Measurements from ENCODE around the gene COPG2.
"Not testable (repeated sequence)": the region's sequence is repeated elsewhere in the genome, so short reads cannot be mapped to it uniquely, and the experiment has no call there.

COPG2 gene

GRCh38 chr7:130606161-130606560 lies 62.4 kb downstream of the COPG2 start:
- no peak overlapping the region for H3K9ac ChIP-seq (ENCODE audit: insufficient read length, low read depth)
- no peaks in the 10 kb centered on the region for H3K4me1 ChIP-seq (ENCODE audit: insufficient read depth, insufficient read length)
- H3K4me3 ChIP-seq (ENCODE audit: insufficient read length, low read depth): no peak overlapping the region
- no peak for DNase-seq (ENCODE audit: low read depth, low spot score)
- H3K27me3 ChIP-seq (ENCODE audit: insufficient read depth, insufficient read length): no peaks in the 10 kb centered on the region
- H3K9me3 ChIP-seq (ENCODE audit: insufficient read depth, low read length): no peaks in the 10 kb centered on the region
- TF ChIP-seq ZNF274 (IDR thresholded peaks at IDR 0.05; ENCODE audit: low read depth, low read length) (no peak), YY1 (IDR thresholded peaks at IDR 0.05; ENCODE audit: insufficient read depth, insufficient read length) (no peak), SUZ12 (IDR thresholded peaks at IDR 0.05; ENCODE audit: extremely low read depth, insufficient read depth, insufficient read length) (no peak)
- peaks cover 27% of the 10 kb centered on the region for H3K36me3 ChIP-seq (ENCODE audit: insufficient read depth, insufficient read length, low read length)

- no peaks in the 10 kb centered on the region for H3K27me3 ChIP-seq (ENCODE audit: insufficient read depth, insufficient read length)
- no peak overlapping the region for H3K4me3 ChIP-seq (ENCODE audit: insufficient read length, low read depth)
- H3K9me3 ChIP-seq (ENCODE audit: insufficient read depth, low read length): no peaks in the 10 kb centered on the region
- H3K36me3 ChIP-seq (ENCODE audit: insufficient read depth, insufficient read length, low read length): no peaks in the 10 kb centered on the region
- no peaks in the 10 kb centered on the region for H3K4me1 ChIP-seq (ENCODE audit: insufficient read depth, insufficient read length)
- DNase-seq (ENCODE audit: low read depth, low spot score): no peak
- TF ChIP-seq ZNF274 (IDR thresholded peaks at IDR 0.05; ENCODE audit: low read depth, low read length) (no peak), YY1 (IDR thresholded peaks at IDR 0.05; ENCODE audit: insufficient read depth, insufficient read length) (no peak), SUZ12 (IDR thresholded peaks at IDR 0.05; ENCODE audit: extremely low read depth, insufficient read depth, insufficient read length) (no peak)
- no peak overlapping the region for H3K9ac ChIP-seq (ENCODE audit: insufficient read length, low read depth)
Observed at GRCh38 chr7:130598056-130598455, 70.5 kb downstream of the COPG2 start.

- DNase-seq (ENCODE audit: low read depth, low spot score): no peak
- no peaks in the 10 kb centered on the region for H3K9me3 ChIP-seq (ENCODE audit: insufficient read depth, low read length)
- TF ChIP-seq YY1 (IDR thresholded peaks at IDR 0.05; ENCODE audit: insufficient read depth, insufficient read length) (no peak), SUZ12 (IDR thresholded peaks at IDR 0.05; ENCODE audit: extremely low read depth, insufficient read depth, insufficient read length) (no peak), ZNF274 (IDR thresholded peaks at IDR 0.05; ENCODE audit: low read depth, low read length) (no peak)
- H3K9ac ChIP-seq (ENCODE audit: insufficient read length, low read depth): no peak overlapping the region
- no peaks in the 10 kb centered on the region for H3K36me3 ChIP-seq (ENCODE audit: insufficient read depth, insufficient read length, low read length)
- no peaks in the 10 kb centered on the region for H3K4me1 ChIP-seq (ENCODE audit: insufficient read depth, insufficient read length)
- H3K27me3 ChIP-seq (ENCODE audit: insufficient read depth, insufficient read length): no peaks in the 10 kb centered on the region
- H3K4me3 ChIP-seq (ENCODE audit: insufficient read length, low read depth): no peak overlapping the region
Observed at GRCh38 chr7:130595986-130596385, 72.6 kb downstream of the COPG2 start.

GRCh38 chr7:130593033-130593432 lies 75.5 kb downstream of the COPG2 start:
- DNase-seq (ENCODE audit: low read depth, low spot score): no peak
- TF ChIP-seq ZNF274 (IDR thresholded peaks at IDR 0.05; ENCODE audit: low read depth, low read length) (no peak), YY1 (IDR thresholded peaks at IDR 0.05; ENCODE audit: insufficient read depth, insufficient read length) (no peak), SUZ12 (IDR thresholded peaks at IDR 0.05; ENCODE audit: extremely low read depth, insufficient read depth, insufficient read length) (no peak)
- no peak overlapping the region for H3K9ac ChIP-seq (ENCODE audit: insufficient read length, low read depth)

GRCh38 chr7:130591464-130591863 lies 77.1 kb downstream of the COPG2 start:
- H3K9me3 ChIP-seq (ENCODE audit: insufficient read depth, low read length); H3K36me3 ChIP-seq (ENCODE audit: insufficient read depth, insufficient read length, low read length); DNase-seq (ENCODE audit: low read depth, low spot score); H3K27me3 ChIP-seq (ENCODE audit: insufficient read depth, insufficient read length); H3K9ac ChIP-seq (ENCODE audit: insufficient read length, low read depth); H3K4me3 ChIP-seq (ENCODE audit: insufficient read length, low read depth); H3K4me1 ChIP-seq (ENCODE audit: insufficient read depth, insufficient read length): not testable (repeated sequence)

More at GRCh38 chr7:130593033-130593432, 75.5 kb downstream of the COPG2 start:
- no peaks in the 10 kb centered on the region for H3K4me1 ChIP-seq (ENCODE audit: insufficient read depth, insufficient read length)
- H3K9me3 ChIP-seq (ENCODE audit: insufficient read depth, low read length): no peaks in the 10 kb centered on the region
- no peaks in the 10 kb centered on the region for H3K27me3 ChIP-seq (ENCODE audit: insufficient read depth, insufficient read length)
- H3K4me3 ChIP-seq (ENCODE audit: insufficient read length, low read depth): no peak overlapping the region
- H3K36me3 ChIP-seq (ENCODE audit: insufficient read depth, insufficient read length, low read length): no peaks in the 10 kb centered on the region

- H3K9ac ChIP-seq (ENCODE audit: insufficient read length, low read depth); DNase-seq (ENCODE audit: low read depth, low spot score); H3K4me1 ChIP-seq (ENCODE audit: insufficient read depth, insufficient read length); H3K36me3 ChIP-seq (ENCODE audit: insufficient read depth, insufficient read length, low read length); H3K9me3 ChIP-seq (ENCODE audit: insufficient read depth, low read length); H3K4me3 ChIP-seq (ENCODE audit: insufficient read length, low read depth); H3K27me3 ChIP-seq (ENCODE audit: insufficient read depth, insufficient read length): not testable (repeated sequence)
Observed at GRCh38 chr7:130585932-130586331, 82.6 kb downstream of the COPG2 start.

GRCh38 chr7:130575110-130575509 lies 93.4 kb downstream of the COPG2 start:
- not testable (repeated sequence) for DNase-seq (ENCODE audit: low read depth, low spot score); H3K9me3 ChIP-seq (ENCODE audit: insufficient read depth, low read length); H3K4me1 ChIP-seq (ENCODE audit: insufficient read depth, insufficient read length); H3K9ac ChIP-seq (ENCODE audit: insufficient read length, low read depth); H3K36me3 ChIP-seq (ENCODE audit: insufficient read depth, insufficient read length, low read length); H3K4me3 ChIP-seq (ENCODE audit: insufficient read length, low read depth); H3K27me3 ChIP-seq (ENCODE audit: insufficient read depth, insufficient read length)

- not testable (repeated sequence) for H3K27me3 ChIP-seq (ENCODE audit: insufficient read depth, insufficient read length); H3K4me1 ChIP-seq (ENCODE audit: insufficient read depth, insufficient read length); H3K9ac ChIP-seq (ENCODE audit: insufficient read length, low read depth); DNase-seq (ENCODE audit: low read depth, low spot score); H3K4me3 ChIP-seq (ENCODE audit: insufficient read length, low read depth); H3K36me3 ChIP-seq (ENCODE audit: insufficient read depth, insufficient read length, low read length); H3K9me3 ChIP-seq (ENCODE audit: insufficient read depth, low read length)
Observed at GRCh38 chr7:130570144-130570543, 98.4 kb downstream of the COPG2 start.
